ENCODE measurements around the gene SGCD.

The SGCD gene

GRCh38 chr5:156812959-156813358, 486.0 kb downstream of the SGCD start:
- H3K27me3 Mint-ChIP-seq (ENCODE audit: low read depth, poor library complexity) = no peaks in the 10 kb centered on the region
- no peaks in the 10 kb centered on the region for H3K36me3 Mint-ChIP-seq (ENCODE audit: low read depth)
- no peak overlapping the region for H3K4me3 Mint-ChIP-seq
- no peaks in the 10 kb centered on the region for H3K4me1 Mint-ChIP-seq
- TF ChIP-seq CTCF (IDR thresholded peaks at IDR 0.05) = no peak
- H3K27ac Mint-ChIP-seq = no peak overlapping the region
- DNase-seq = no peak
- H3K9me3 Mint-ChIP-seq = peaks cover 27% of the 10 kb centered on the region

GRCh38 chr5:156815988-156816599, 489.1 kb downstream of the SGCD start:
- DNase-seq = peak; percentile 23
- no peaks in the 10 kb centered on the region for H3K27me3 Mint-ChIP-seq (ENCODE audit: low read depth, poor library complexity)
- no peak overlapping the region for H3K27ac Mint-ChIP-seq
- H3K36me3 Mint-ChIP-seq (ENCODE audit: low read depth) = no peaks in the 10 kb centered on the region
- peaks cover 9% of the 10 kb centered on the region for H3K9me3 Mint-ChIP-seq
- H3K4me3 Mint-ChIP-seq = no peak overlapping the region
- H3K4me1 Mint-ChIP-seq = no peaks in the 10 kb centered on the region
- peak; percentile 31 for TF ChIP-seq CTCF (IDR thresholded peaks at IDR 0.05)
